Effector CD4-positive, alpha-beta T cell (primary cell): ENCODE results near the gene PGAP6.

ENCODE experiments used
- DNase-seq: peaks from one replicate; pipeline ENCODE4 v3.0.0-alpha.2; 2020

Gene PGAP6

GRCh38 chr16:324451-325334 is 57.1 kb downstream of the PGAP6 start:
- peak; percentile 71 for DNase-seq

- DNase-seq: no peak
Observed at GRCh38 chr16:324201-324450, 57.7 kb downstream of the PGAP6 start.

DNA sequence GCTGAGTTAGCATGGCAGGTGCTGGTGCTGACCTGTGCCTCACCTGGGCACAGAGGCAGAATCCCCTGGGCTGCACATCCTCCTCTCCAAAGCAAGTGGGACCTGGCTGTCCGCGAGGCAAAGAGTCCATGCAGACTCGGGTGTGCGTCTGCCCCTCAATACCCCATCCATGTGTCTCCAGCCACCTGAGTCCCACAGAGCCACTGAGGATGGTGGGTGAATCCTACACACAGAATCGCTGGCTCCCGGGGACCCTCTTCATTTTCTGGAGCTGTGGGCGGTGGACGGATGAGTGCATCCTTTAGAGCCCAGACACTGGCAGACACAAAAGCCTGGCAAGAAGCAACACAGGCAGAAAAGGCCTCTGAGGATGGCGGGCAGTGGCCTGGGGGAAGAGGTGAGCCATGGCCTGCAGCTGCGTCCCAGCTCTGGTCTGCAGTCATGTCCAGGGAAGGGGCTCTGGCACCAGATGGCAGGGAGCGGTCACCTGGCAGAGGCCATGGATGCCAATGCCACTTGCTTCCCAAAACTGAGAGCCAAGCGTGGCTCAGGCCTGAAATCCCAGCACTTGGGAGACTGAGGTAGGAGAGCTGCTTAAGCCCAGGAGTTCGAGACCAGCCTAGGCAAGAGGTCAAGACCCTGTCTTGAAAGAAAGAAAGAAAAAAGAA is 59.2 kb downstream of the PGAP6 start:
- DNase-seq: no peak

GRCh38 chr16:321532-321931 is 60.2 kb downstream of the PGAP6 start:
- DNase-seq: no peak
